Trophoblast cell (in vitro differentiated cells and primary cell): ENCODE results near the gene TSPEAR.

Experiments used
- DNase-seq, 2 donors: peaks; one replicate each; pipeline ENCODE4 v3.0.0-alpha.2; 2016
- H2AFZ ChIP-seq: 2 replicates; pipeline ENCODE4 v1.6.1; 2013; ENCODE audit warnings: low read length, moderate library complexity, mild to moderate bottlenecking; ENCODE audit not compliant: insufficient read depth, poor library complexity
- H2AK5ac ChIP-seq: 2 replicates; pipeline ENCODE4 v1.6.1; 2013; ENCODE audit warnings: mild to moderate bottlenecking, low read length
- H2BK120ac ChIP-seq: 2 replicates; pipeline ENCODE4 v1.6.1; 2013; ENCODE audit warnings: low read length, mild to moderate bottlenecking, moderate library complexity; ENCODE audit not compliant: insufficient read depth, poor library complexity
- H2BK12ac ChIP-seq: 2 replicates; pipeline ENCODE4 v1.6.1; 2013; ENCODE audit warnings: mild to moderate bottlenecking, low read length, moderate library complexity
- H2BK5ac ChIP-seq: 2 replicates; pipeline ENCODE4 v1.6.1; 2013; ENCODE audit warnings: low read length, low read depth, moderate library complexity, mild to moderate bottlenecking; ENCODE audit not compliant: poor library complexity
- H3K14ac ChIP-seq: 2 replicates; pipeline ENCODE4 v1.6.1; 2013; ENCODE audit warnings: mild to moderate bottlenecking, low read length
- H3K18ac ChIP-seq: 2 replicates; pipeline ENCODE4 v1.6.1; 2013; ENCODE audit warnings: mild to moderate bottlenecking, low read length
- H3K23ac ChIP-seq: 2 replicates; pipeline ENCODE4 v1.6.1; 2013; ENCODE audit warnings: low read length
- H3K27ac ChIP-seq: 2 replicates; pipeline ENCODE4 v1.5.1; 2013; ENCODE audit warnings: low read depth, mild to moderate bottlenecking, inconsistent platforms, low read length, moderate library complexity
- H3K27me3 ChIP-seq: 2 replicates; pipeline ENCODE4 v1.6.1; 2013; ENCODE audit warnings: inconsistent platforms, mild to moderate bottlenecking, low read length, moderate library complexity; ENCODE audit not compliant: insufficient read depth
- H3K36me3 ChIP-seq, 2 experiments: 1 replicate in 1 of 2; 2 replicates in 1 of 2; pipeline ENCODE4 v1.6.1; 2013; ENCODE audit warnings: low read length in 2 of 2, mild to moderate bottlenecking in 2 of 2, moderate library complexity in 1 of 2; ENCODE audit not compliant: insufficient read depth in 2 of 2, control insufficient read depth in 1 of 2
- H3K4ac ChIP-seq: 2 replicates; pipeline ENCODE4 v1.6.1; 2013; ENCODE audit warnings: low read depth, mild to moderate bottlenecking, low read length, moderate library complexity
- H3K4me1 ChIP-seq, 2 experiments: 1 replicate in 1 of 2; 2 replicates in 1 of 2; pipeline ENCODE4 v1.6.1; 2013; ENCODE audit warnings: low read length in 2 of 2, mild to moderate bottlenecking in 2 of 2, moderate library complexity in 1 of 2; ENCODE audit not compliant: insufficient read depth in 2 of 2, control insufficient read depth in 1 of 2
- H3K4me2 ChIP-seq: 2 replicates; pipeline ENCODE4 v1.6.1; 2013; ENCODE audit warnings: inconsistent platforms, mild to moderate bottlenecking, low read length, moderate library complexity
- H3K4me3 ChIP-seq: 2 replicates; pipeline ENCODE4 v1.5.1; 2013; ENCODE audit warnings: mild to moderate bottlenecking, low read depth, low read length, inconsistent platforms
- H3K79me1 ChIP-seq: one replicate; pipeline ENCODE4 v1.6.1; 2013; ENCODE audit warnings: low read length
- H3K79me2 ChIP-seq: 2 replicates; pipeline ENCODE4 v1.6.1; 2013; ENCODE audit warnings: low read length, mild to moderate bottlenecking; ENCODE audit not compliant: control insufficient read depth, insufficient read depth, poor library complexity
- H3K9ac ChIP-seq: 2 replicates; pipeline ENCODE4 v1.6.1; 2013; ENCODE audit warnings: mild to moderate bottlenecking, low read length
- H3K9me3 ChIP-seq: 2 replicates; pipeline ENCODE4 v1.6.1; 2013; ENCODE audit warnings: low read depth, mild to moderate bottlenecking, control low read depth, inconsistent platforms, low read length; ENCODE audit not compliant: insufficient read depth
- H4K12ac ChIP-seq: 2 replicates; pipeline ENCODE4 v1.6.1; 2013; ENCODE audit warnings: low read depth, mild to moderate bottlenecking, low read length, moderate library complexity
- H4K8ac ChIP-seq: 2 replicates; pipeline ENCODE4 v1.6.1; 2013; ENCODE audit warnings: low read depth, mild to moderate bottlenecking, low read length, moderate library complexity
- H4K91ac ChIP-seq: one replicate; pipeline ENCODE4 v1.6.1; 2013; ENCODE audit warnings: low read depth, mild to moderate bottlenecking, low read length, moderate library complexity
- WGBS: extraction: QIAGEN DNeasy Blood & Tissue Kit; methylation state at CpG from one replicate; pipeline ENCODE4 v1.1.7; 2013; ENCODE audit warnings: missing lambda C conversion rate; ENCODE audit not compliant: insufficient read length, insufficient coverage; ENCODE audit errors: extremely low coverage; 5-methylcytosine and 5-hydroxymethylcytosine counted together

Gene TSPEAR

DNA sequence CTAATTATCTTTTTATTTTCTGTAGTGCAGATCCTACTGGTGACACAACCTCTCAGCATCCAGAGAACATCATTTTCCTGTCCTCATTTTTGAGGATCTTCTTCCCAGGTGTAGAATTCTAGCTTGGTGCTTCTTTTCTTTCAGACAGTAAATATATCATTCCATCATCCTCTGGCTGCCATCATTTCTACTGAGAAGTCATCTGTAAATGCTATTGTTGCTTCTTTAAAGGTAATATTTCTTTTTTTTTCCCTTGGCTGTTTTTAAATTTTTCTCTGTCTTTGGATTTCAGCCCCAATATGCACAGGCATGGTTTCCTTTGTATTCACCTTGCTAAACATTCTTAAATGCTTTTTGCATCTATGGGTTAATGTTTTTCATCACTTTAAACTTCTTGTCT is 87.8 kb downstream of the TSPEAR start:
- Histone ChIP-seq H3K27ac (no peak overlapping the region), H2AK5ac (no peak overlapping the region), H4K12ac (no peak overlapping the region), H3K4me3 (no peak overlapping the region), H2BK120ac (no peak overlapping the region), H2AFZ (no peak overlapping the region), H4K8ac (no peak overlapping the region), H3K9me3 (peaks cover 14% of the 10 kb centered on the region), H4K91ac (no peak overlapping the region), H3K18ac (no peak overlapping the region), H3K27me3 (no peaks in the 10 kb centered on the region), H3K4me2 (no peak overlapping the region), H3K79me2 (no peaks in the 10 kb centered on the region), H3K23ac (no peak overlapping the region), H3K14ac (no peak overlapping the region), H3K36me3 (no peaks in the 10 kb centered on the region), H3K4ac (no peak overlapping the region), H2BK12ac (no peak overlapping the region), H3K4me1 (no peaks in the 10 kb centered on the region), H3K79me1 (no peaks in the 10 kb centered on the region), H3K9ac (no peak overlapping the region), H2BK5ac (no peak overlapping the region)
- no peak for DNase-seq

DNA sequence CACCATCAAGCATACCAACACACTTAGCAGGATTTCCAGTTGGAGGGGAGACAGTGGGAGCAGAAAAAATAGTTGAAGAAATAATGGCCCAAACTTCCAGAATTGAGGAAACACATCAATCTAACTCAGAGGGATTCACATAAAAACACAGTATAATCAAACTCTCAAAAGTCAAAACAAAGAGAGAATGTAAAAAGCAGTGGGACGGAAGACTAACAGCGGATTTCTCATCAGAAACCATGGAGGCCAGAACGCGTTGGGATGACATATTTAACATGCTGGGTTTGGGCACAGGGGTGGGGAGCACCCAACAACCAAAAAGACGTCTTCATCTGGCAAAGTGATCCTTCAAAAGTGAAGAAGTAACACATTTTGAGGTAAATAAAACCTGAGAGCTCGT is 91.5 kb downstream of the TSPEAR start:
- Histone ChIP-seq H2AK5ac (no peak overlapping the region), H3K4me3 (no peak overlapping the region), H3K9ac (no peak overlapping the region), H3K79me2 (no peaks in the 10 kb centered on the region), H3K36me3 (no peaks in the 10 kb centered on the region), H3K27me3 (no peaks in the 10 kb centered on the region), H3K4me2 (no peak overlapping the region), H2BK120ac (no peak overlapping the region), H2AFZ (no peak overlapping the region), H3K27ac (no peak overlapping the region), H2BK12ac (no peak overlapping the region), H3K14ac (no peak overlapping the region), H3K79me1 (no peaks in the 10 kb centered on the region), H4K8ac (no peak overlapping the region), H3K4ac (no peak overlapping the region), H3K23ac (no peak overlapping the region), H3K4me1 (no peaks in the 10 kb centered on the region), H2BK5ac (no peak overlapping the region), H4K12ac (no peak overlapping the region), H3K9me3 (peaks cover 13% of the 10 kb centered on the region), H3K18ac (no peak overlapping the region), H4K91ac (no peak overlapping the region)
- WGBS: no CpG with 5 or more reads among the region's 6 CpGs
- no peak for DNase-seq

DNA sequence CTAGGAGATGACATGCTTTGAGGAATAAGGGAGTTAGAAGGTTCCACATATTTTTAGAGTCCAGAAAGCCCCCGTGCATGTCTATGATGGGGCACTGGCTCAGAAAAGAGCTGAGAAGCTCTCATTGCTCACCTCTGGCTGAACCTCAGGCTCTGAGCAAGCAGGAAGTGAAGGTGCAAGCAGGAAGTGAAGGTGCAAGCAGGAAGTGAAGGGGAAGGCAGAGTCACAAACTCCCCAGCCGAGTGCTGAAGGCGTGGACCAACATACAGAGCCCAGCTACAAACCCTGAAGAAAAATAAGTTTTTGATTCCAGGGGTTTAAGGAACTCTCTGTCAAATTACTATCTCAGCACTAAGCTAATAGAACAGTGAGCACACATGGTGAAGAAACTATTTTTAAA is 92.5 kb downstream of the TSPEAR start:
- Histone ChIP-seq H3K18ac (no peak overlapping the region), H3K27me3 (no peaks in the 10 kb centered on the region), H3K4me2 (no peak overlapping the region), H4K91ac (no peak overlapping the region), H2BK5ac (no peak overlapping the region), H3K27ac (no peak overlapping the region), H3K79me1 (no peaks in the 10 kb centered on the region), H3K23ac (no peak overlapping the region), H2BK12ac (no peak overlapping the region), H3K36me3 (no peaks in the 10 kb centered on the region), H2AFZ (no peak overlapping the region), H3K4ac (no peak overlapping the region), H2AK5ac (no peak overlapping the region), H4K8ac (no peak overlapping the region), H3K14ac (no peak overlapping the region), H3K9me3 (peaks cover 17% of the 10 kb centered on the region), H3K79me2 (no peaks in the 10 kb centered on the region), H4K12ac (no peak overlapping the region), H3K9ac (no peak overlapping the region), H2BK120ac (no peak overlapping the region), H3K4me3 (no peak overlapping the region), H3K4me1 (no peaks in the 10 kb centered on the region)
- WGBS: no CpG with 5 or more reads among the region's 3 CpGs
- DNase-seq: no peak

DNA sequence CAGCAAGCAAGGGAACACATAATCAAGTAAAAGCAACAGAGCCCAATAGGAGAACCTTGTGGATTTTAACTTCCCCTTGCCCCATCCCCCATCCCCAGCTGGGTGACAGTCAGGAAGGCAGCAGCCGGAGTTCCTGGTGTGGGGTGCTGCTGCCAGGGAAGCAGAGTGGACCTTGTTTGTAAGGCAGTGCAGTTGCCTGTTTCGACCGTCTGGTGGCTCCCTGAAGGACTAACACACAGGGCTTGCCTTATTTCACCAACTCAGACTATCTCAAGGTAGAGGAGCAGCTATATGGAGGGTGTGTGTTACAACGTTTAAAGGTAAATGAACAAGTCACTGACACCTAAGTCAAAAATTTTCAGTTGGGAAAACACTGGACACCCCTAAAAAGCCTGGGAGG is 92.9 kb downstream of the TSPEAR start:
- no peak overlapping the region for H3K4me2 ChIP-seq
- H3K18ac ChIP-seq: no peak overlapping the region
- no peak overlapping the region for H3K4ac ChIP-seq
- H3K9ac ChIP-seq: no peak overlapping the region
- no peak overlapping the region for H2BK120ac ChIP-seq
- no peak overlapping the region for H2BK5ac ChIP-seq
- no peaks in the 10 kb centered on the region for H3K27me3 ChIP-seq
- no peak overlapping the region for H4K12ac ChIP-seq
- H3K23ac ChIP-seq: no peak overlapping the region
- H4K8ac ChIP-seq: no peak overlapping the region
- H3K14ac ChIP-seq: no peak overlapping the region
- no peaks in the 10 kb centered on the region for H3K4me1 ChIP-seq
- no peak overlapping the region for H2BK12ac ChIP-seq
- H3K79me2 ChIP-seq: no peaks in the 10 kb centered on the region
- H3K79me1 ChIP-seq: no peaks in the 10 kb centered on the region
- no peaks in the 10 kb centered on the region for H3K36me3 ChIP-seq
- no peak overlapping the region for H4K91ac ChIP-seq
- H2AK5ac ChIP-seq: no peak overlapping the region
- no peak overlapping the region for H3K4me3 ChIP-seq
- no peak overlapping the region for H3K27ac ChIP-seq
- no peak overlapping the region for H2AFZ ChIP-seq
- WGBS: no CpG with 5 or more reads among the region's 4 CpGs
- peaks cover 17% of the 10 kb centered on the region for H3K9me3 ChIP-seq
- no peak for DNase-seq
